SU-DHL-6 (cell line): Measurements from ENCODE around the gene C9orf57.
"Not testable (repeated sequence)": the region's sequence is repeated elsewhere in the genome, so short reads cannot be mapped to it uniquely, and the experiment has no call there.

Experiments used
- H2AFZ ChIP-seq: fragments of 200-600 bp; sonication (generic); 2 replicates; pipeline ENCODE4 v1.6.1; 2014; ENCODE audit warnings: low read depth, mild to moderate bottlenecking, moderate library complexity, mixed read lengths, antibody characterized with exemption, low read length; ENCODE audit not compliant: severe bottlenecking
- H3F3A ChIP-seq: fragments of 200-600 bp; shearing (Covaris generic); 2 replicates; pipeline ENCODE4 v1.6.0; 2016; ENCODE audit warnings: antibody characterized with exemption, mild to moderate bottlenecking; ENCODE audit not compliant: insufficient read depth
- H3K27ac ChIP-seq: fragments of 200-600 bp; sonication (generic); 2 replicates; pipeline ENCODE4 v1.5.1; 2016; ENCODE audit warnings: low read depth, mild to moderate bottlenecking, low read length, moderate library complexity, mixed read lengths
- H3K27me3 ChIP-seq: fragments of 200-600 bp; sonication (generic), shearing (Covaris generic); 2 replicates; pipeline ENCODE4 v1.6.0; 2014; ENCODE audit warnings: mild to moderate bottlenecking, low read length
- H3K36me3 ChIP-seq: fragments of 200-600 bp; sonication (generic); 2 replicates; pipeline ENCODE4 v1.6.1; 2014; ENCODE audit warnings: mild to moderate bottlenecking, low read length, mixed read lengths
- H3K4me2 ChIP-seq: fragments of 300-600, 200-600 bp; shearing (Covaris generic), sonication (generic); 2 replicates; pipeline ENCODE4 v1.6.0; 2014; ENCODE audit warnings: low read length, low read depth, mild to moderate bottlenecking; ENCODE audit not compliant: poor library complexity, severe bottlenecking
- H3K4me3 ChIP-seq: fragments of 200-600 bp; sonication (generic); 2 replicates; pipeline ENCODE4 v1.5.1; 2014; ENCODE audit warnings: antibody characterized with exemption, low read length, mild to moderate bottlenecking, mixed read lengths; ENCODE audit not compliant: insufficient read depth, poor library complexity, severe bottlenecking
- H3K79me2 ChIP-seq: fragments of 200-600 bp; sonication (generic); 2 replicates; pipeline ENCODE4 v1.6.1; 2014; ENCODE audit warnings: mild to moderate bottlenecking, low read length, moderate library complexity; ENCODE audit not compliant: insufficient read depth
- H3K9ac ChIP-seq: fragments of 200-600 bp; sonication (generic); 2 replicates; pipeline ENCODE4 v1.7.0; 2014; ENCODE audit warnings: mild to moderate bottlenecking, low read length
- H3K9me2 ChIP-seq: fragments of 200-600 bp; sonication (generic); replicated peaks from 2 replicates; pipeline ENCODE4 v1.6.1; 2014; ENCODE audit warnings: low read length; ENCODE audit not compliant: insufficient read depth
- H3K9me3 ChIP-seq: fragments of 200-600 bp; sonication (generic); 2 replicates; pipeline ENCODE4 v1.6.1; 2014; ENCODE audit warnings: low read length, mixed read lengths; ENCODE audit not compliant: insufficient read depth
- H4K20me1 ChIP-seq: fragments of 200-600 bp; sonication (generic); 2 replicates; pipeline ENCODE4 v1.6.1; 2014; ENCODE audit warnings: low read depth, mild to moderate bottlenecking, antibody characterized with exemption, low read length, moderate library complexity, mixed read lengths
- EZH2phosphoT487 ChIP-seq: fragments of 200-600 bp; sonication (generic), shearing (Covaris generic); conservative IDR thresholded peaks from 2 replicates; pipeline ENCODE4 v1.6.1; 2018; ENCODE audit warnings: mild to moderate bottlenecking, antibody characterized with exemption, low read length, moderate library complexity, mixed read lengths
- TF ChIP-seq, protein P1 (sequence below): fragments of 200-600 bp; sonication (generic); IDR thresholded peaks from one replicate; pipeline ENCODE4 v1.5.1; 2017; ENCODE audit warnings: antibody characterized with exemption, mild to moderate bottlenecking, low read length, moderate library complexity; ENCODE audit not compliant: insufficient read depth, poor library complexity, severe bottlenecking

The C9orf57 gene

DNA sequence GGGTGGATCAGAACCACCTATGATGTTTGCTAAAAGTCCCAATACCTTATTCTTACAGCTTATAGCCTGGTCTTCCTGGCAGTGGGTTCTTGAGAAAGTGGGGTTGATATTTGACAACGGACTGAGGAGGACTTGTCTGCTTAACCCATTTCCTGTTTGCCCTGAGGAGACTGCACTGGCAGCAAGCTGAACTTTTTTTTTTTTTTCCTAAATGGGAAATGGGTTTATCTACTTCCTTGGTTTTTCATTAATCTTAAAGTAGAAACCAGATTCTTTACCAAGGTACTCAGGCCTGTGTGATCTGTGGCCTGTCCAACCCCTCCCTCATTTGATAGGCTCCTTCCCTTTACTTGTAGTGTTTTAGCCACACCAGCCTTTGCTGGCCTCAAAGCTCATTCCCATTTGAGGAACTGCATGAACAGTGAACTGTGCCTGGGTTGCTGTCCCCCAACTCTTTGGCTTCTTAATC, 47.1 kb downstream of the C9orf57 start:
- Histone ChIP-seq H2AFZ (no peak overlapping the region), H3K9me2 (no peaks in the 10 kb centered on the region), H3K9ac (no peak overlapping the region)

GRCh38 chr9:72012646-72013045, 47.8 kb downstream of the C9orf57 start:
- H3K4me2 ChIP-seq: no peak overlapping the region
- no peaks in the 10 kb centered on the region for H3K36me3 ChIP-seq
- H4K20me1 ChIP-seq: no peaks in the 10 kb centered on the region
- H2AFZ ChIP-seq: no peak overlapping the region
- no peaks in the 10 kb centered on the region for H3K27me3 ChIP-seq
- no peaks in the 10 kb centered on the region for H3K9me3 ChIP-seq
- H3F3A ChIP-seq: no peaks in the 10 kb centered on the region
- TF ChIP-seq, protein P1, sequence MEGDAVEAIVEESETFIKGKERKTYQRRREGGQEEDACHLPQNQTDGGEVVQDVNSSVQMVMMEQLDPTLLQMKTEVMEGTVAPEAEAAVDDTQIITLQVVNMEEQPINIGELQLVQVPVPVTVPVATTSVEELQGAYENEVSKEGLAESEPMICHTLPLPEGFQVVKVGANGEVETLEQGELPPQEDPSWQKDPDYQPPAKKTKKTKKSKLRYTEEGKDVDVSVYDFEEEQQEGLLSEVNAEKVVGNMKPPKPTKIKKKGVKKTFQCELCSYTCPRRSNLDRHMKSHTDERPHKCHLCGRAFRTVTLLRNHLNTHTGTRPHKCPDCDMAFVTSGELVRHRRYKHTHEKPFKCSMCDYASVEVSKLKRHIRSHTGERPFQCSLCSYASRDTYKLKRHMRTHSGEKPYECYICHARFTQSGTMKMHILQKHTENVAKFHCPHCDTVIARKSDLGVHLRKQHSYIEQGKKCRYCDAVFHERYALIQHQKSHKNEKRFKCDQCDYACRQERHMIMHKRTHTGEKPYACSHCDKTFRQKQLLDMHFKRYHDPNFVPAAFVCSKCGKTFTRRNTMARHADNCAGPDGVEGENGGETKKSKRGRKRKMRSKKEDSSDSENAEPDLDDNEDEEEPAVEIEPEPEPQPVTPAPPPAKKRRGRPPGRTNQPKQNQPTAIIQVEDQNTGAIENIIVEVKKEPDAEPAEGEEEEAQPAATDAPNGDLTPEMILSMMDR: no peak
- TF ChIP-seq EZH2phosphoT487: no peak
- H3K9me2 ChIP-seq: no peaks in the 10 kb centered on the region
- no peaks in the 10 kb centered on the region for H3K79me2 ChIP-seq
- H3K27ac ChIP-seq: no peak overlapping the region
- H3K9ac ChIP-seq: no peak overlapping the region
- no peak overlapping the region for H3K4me3 ChIP-seq

More for the DNA sequence above, 47.1 kb downstream of the C9orf57 start:
- Histone ChIP-seq H3K9me3 (no peaks in the 10 kb centered on the region), H3K27me3 (no peaks in the 10 kb centered on the region), H3K36me3 (no peaks in the 10 kb centered on the region), H3K27ac (no peak overlapping the region), H3K4me3 (no peak overlapping the region), H3K4me2 (no peak overlapping the region), H4K20me1 (no peaks in the 10 kb centered on the region), H3K79me2 (no peaks in the 10 kb centered on the region), H3F3A (no peaks in the 10 kb centered on the region)
- no peak for TF ChIP-seq EZH2phosphoT487
- TF ChIP-seq, protein P1: no peak

DNA sequence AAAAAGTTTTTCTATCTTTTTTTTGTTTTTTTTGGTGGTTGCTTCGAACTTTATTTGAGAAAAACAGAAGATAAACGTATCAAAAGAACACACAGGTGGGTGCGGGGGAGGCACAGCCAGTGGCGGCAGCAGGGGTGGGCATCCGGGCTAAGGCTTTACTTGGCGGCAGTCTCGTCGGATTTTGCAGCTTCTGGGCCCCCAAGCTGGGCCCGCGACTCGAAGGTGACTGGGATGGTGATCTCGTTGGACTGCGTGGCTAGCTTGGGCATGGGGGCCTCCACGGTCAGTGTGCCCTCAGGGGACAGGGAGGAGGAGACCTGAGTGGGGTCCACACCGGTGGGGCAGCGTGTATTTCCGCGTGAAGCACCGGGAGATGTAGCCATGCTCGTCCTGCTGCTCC, 52.7 kb downstream of the C9orf57 start:
- not testable (repeated sequence) for H3K9ac ChIP-seq, H2AFZ ChIP-seq

GRCh38 chr9:72006501-72006900, 53.9 kb downstream of the C9orf57 start:
- Histone ChIP-seq H3K36me3 (no peaks in the 10 kb centered on the region), H4K20me1 (no peaks in the 10 kb centered on the region), H3F3A (no peaks in the 10 kb centered on the region), H3K27ac (no peak overlapping the region), H3K9me2 (no peaks in the 10 kb centered on the region), H3K9me3 (no peaks in the 10 kb centered on the region), H2AFZ (no peak overlapping the region), H3K79me2 (no peaks in the 10 kb centered on the region), H3K9ac (no peak overlapping the region), H3K4me2 (no peak overlapping the region), H3K27me3 (no peaks in the 10 kb centered on the region), H3K4me3 (no peak overlapping the region)
- TF ChIP-seq, protein P1: no peak
- no peak for TF ChIP-seq EZH2phosphoT487

More for the DNA sequence above, 52.7 kb downstream of the C9orf57 start:
- not testable (repeated sequence) for H3K4me3 ChIP-seq, H3K4me2 ChIP-seq, H3K36me3 ChIP-seq, H3K9me3 ChIP-seq, H3K27me3 ChIP-seq, H3K27ac ChIP-seq, H3F3A ChIP-seq, H3K79me2 ChIP-seq, H3K9me2 ChIP-seq, H4K20me1 ChIP-seq
